ENCODE data around the gene MAPT. TPM values are rescaled to one million over a fixed set of nuclear protein-coding genes. Genes with fewer than 3 reads are reported as not detected.

The MAPT gene
- total and polyA plus RNA-seq, 2 of the 13 experiments (the other 11 are each of a cell fraction or from before 2014, with no cell fraction given) = 2.1 to 2.8 TPM

- TF ChIP-seq REST (IDR thresholded peaks at IDR 0.05; ENCODE audit: borderline replicate concordance in 1 of 2, low read depth in 1 of 2, low read length in 2 of 2) (no peak), GMEB1 (CRISPR knock-in tag; IDR thresholded peaks at IDR 0.05; ENCODE audit: borderline replicate concordance) (no peak; the same call in 1 of the 2 replicates), NR2F6 (IDR thresholded peaks at IDR 0.05) (0 out of 2 replicates have a peak, but pooled peaks have one; percentile 20), NR2F6 (CRISPR knock-in tag; IDR thresholded peaks at IDR 0.05) (no peak), MEIS1 (CRISPR knock-in tag; IDR thresholded peaks at IDR 0.05; ENCODE audit: borderline replicate concordance) (peak; percentile 84; the same call in 1 of the 2 replicates), ZNF296 (CRISPR knock-in tag; conservative IDR thresholded peaks at IDR 0.05) (0 out of 2 replicates have a peak, but pooled peaks have one; percentile 15), KMT2A (CRISPR knock-in tag; IDR thresholded peaks at IDR 0.05) (no peak), TBL1XR1 (IDR thresholded peaks at IDR 0.05; ENCODE audit: borderline replicate concordance, low read length, partially characterized antibody) (no peak), SIX4 (CRISPR knock-in tag; IDR thresholded peaks at IDR 0.05) (no peak), TCF7 (IDR thresholded peaks at IDR 0.05; ENCODE audit: low read depth) (peak; percentile 24; the same call in 1 of the 2 replicates), ZMYM3 (CRISPR knock-in tag; IDR thresholded peaks at IDR 0.05) (peak; percentile 57), SRSF1 (optimal IDR thresholded peaks at IDR 0.05; ENCODE audit: low read depth, low read length) (no peak), ZNF354B (CRISPR knock-in tag; IDR thresholded peaks at IDR 0.05) (no peak), ZNF281 (CRISPR knock-in tag; IDR thresholded peaks at IDR 0.05; ENCODE audit: borderline replicate concordance) (no peak), CENPX (CRISPR knock-in tag; IDR thresholded peaks at IDR 0.05) (no peak), ZNF562 (CRISPR knock-in tag; IDR thresholded peaks at IDR 0.05; ENCODE audit: borderline replicate concordance) (no peak), NR2F1 (CRISPR knock-in tag; IDR thresholded peaks at IDR 0.05) (0 out of 4 replicates have a peak, but pooled peaks of 1 of the 2 experiments have one; percentile 2)
- TF ChIP-seq, protein P1, sequence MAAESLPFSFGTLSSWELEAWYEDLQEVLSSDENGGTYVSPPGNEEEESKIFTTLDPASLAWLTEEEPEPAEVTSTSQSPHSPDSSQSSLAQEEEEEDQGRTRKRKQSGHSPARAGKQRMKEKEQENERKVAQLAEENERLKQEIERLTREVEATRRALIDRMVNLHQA (CRISPR knock-in tag; IDR thresholded peaks at IDR 0.05) = no peak
Measured at GRCh38 chr17:46013502-46014165, 119.3 kb downstream of the MAPT start (continued).

Measured in HepG2 (cell line).